H1 (cell line): ENCODE measurements around the gene SIGLEC12. TPM values are rescaled to one million over a fixed set of nuclear protein-coding genes. Genes with fewer than 3 reads are reported as not detected.

Source experiments
- CTCF ChIA-PET: fragments of 300-600 bp; sonication (Branson Sonifier 250); formaldehyde crosslinking; loops from one replicate; lab custom pipeline; 2021; ENCODE audit not compliant: partially characterized antibody; lab: Charles Lee
- POLR2A ChIA-PET: fragments of 300-600 bp; sonication (Branson Sonifier 250); formaldehyde crosslinking; loops from one replicate; lab custom pipeline; 2021; ENCODE audit warnings: inconsistent platforms; ENCODE audit not compliant: partially characterized antibody; lab: Charles Lee
- DNase-seq, 2 experiments: peaks; one replicate each; pipeline versions ENCODE4 v3.0.0 to v3.0.0-alpha.2; 2010 to 2022; ENCODE audit warnings: low spot score in 2 of 2, low read depth in 1 of 2, mixed read lengths in 1 of 2
- FAIRE-seq: peaks from 2 replicates; lab custom pipeline; 2011; peaks lifted over from hg19 to GRCh38; lab: Jason Lieb, UNC
- H2AFZ ChIP-seq: 2 replicates; pipeline ENCODE4 v1.8.1; 2012; ENCODE audit warnings: low read length, inconsistent platforms
- H2AK5ac ChIP-seq: 2 replicates; pipeline ENCODE4 v1.6.1; 2013; ENCODE audit warnings: low read depth, low read length
- H2BK120ac ChIP-seq: replicated peaks from 2 replicates; pipeline ENCODE3; 2013; ENCODE audit warnings: low read depth, low read length, inconsistent platforms
- H2BK12ac ChIP-seq: 2 replicates; pipeline ENCODE4 v1.6.1; 2013; ENCODE audit warnings: low read depth, low read length
- H2BK15ac ChIP-seq: 2 replicates; pipeline ENCODE4 v1.6.1; 2013; ENCODE audit warnings: low read length
- H2BK20ac ChIP-seq: 2 replicates; pipeline ENCODE4 v1.6.1; 2013; ENCODE audit warnings: low read length
- H2BK5ac ChIP-seq: 2 replicates; pipeline ENCODE4 v1.6.1; 2013; ENCODE audit warnings: low read depth, low read length
- H3K14ac ChIP-seq: 2 replicates; pipeline ENCODE4 v1.6.1; 2013; ENCODE audit warnings: inconsistent platforms; ENCODE audit not compliant: insufficient read length
- H3K18ac ChIP-seq: 2 replicates; pipeline ENCODE4 v1.6.1; 2013; ENCODE audit warnings: low read length; ENCODE audit errors: extremely low read depth
- H3K23ac ChIP-seq: 2 replicates; pipeline ENCODE4 v1.6.1; 2013; ENCODE audit warnings: inconsistent platforms; ENCODE audit not compliant: insufficient read length
- H3K23me2 ChIP-seq: 2 replicates; pipeline ENCODE4 v1.6.1; 2013; ENCODE audit warnings: low read depth, low read length
- H3K27ac ChIP-seq: 2 replicates; pipeline ENCODE4 v1.6.1; 2011; ENCODE audit warnings: low read depth, low read length, inconsistent platforms
- H3K27me3 ChIP-seq, 4 experiments: replicated peaks in 1 of 4; 1 replicate in 1 of 4; 2 replicates in 3 of 4; pipeline versions ENCODE4 v1.6.1 to v1.8.1; 2011 to 2013; ENCODE audit warnings: low read length in 3 of 4, mild to moderate bottlenecking in 3 of 4, inconsistent platforms in 2 of 4, mixed read lengths in 2 of 4, moderate library complexity in 1 of 4; ENCODE audit not compliant: control insufficient read depth in 3 of 4, insufficient read depth in 3 of 4; ENCODE audit errors: extremely low read depth in 1 of 4
- H3K36me3 ChIP-seq, 4 experiments: 2 replicates each; pipeline versions ENCODE4 v1.6.1 to v1.8.1; 2011 to 2013; ENCODE audit warnings: mild to moderate bottlenecking in 4 of 4, low read length in 3 of 4, moderate library complexity in 2 of 4, control low read depth in 1 of 4, inconsistent platforms in 1 of 4; ENCODE audit not compliant: insufficient read depth in 4 of 4, control insufficient read depth in 2 of 4
- H3K4ac ChIP-seq: replicated peaks from 2 replicates; pipeline ENCODE3; 2013; ENCODE audit warnings: low read length, low read depth, mixed read lengths, inconsistent platforms; ENCODE audit not compliant: insufficient read length
- H3K4me1 ChIP-seq, 4 experiments: replicated peaks in 1 of 4; 1 replicate in 1 of 4; 2 replicates in 3 of 4; pipeline versions ENCODE4 v1.6.1 to v1.8.1; 2011 to 2013; ENCODE audit warnings: low read length in 3 of 4, inconsistent platforms in 2 of 4, mixed read lengths in 1 of 4; ENCODE audit not compliant: insufficient read depth in 4 of 4, control insufficient read depth in 3 of 4
- H3K4me2 ChIP-seq, 2 experiments: 2 replicates each; pipeline versions ENCODE4 v1.6.1 to v1.8.1; 2011 to 2013; ENCODE audit warnings: low read depth in 2 of 2, low read length in 2 of 2, control low read depth in 1 of 2, inconsistent platforms in 1 of 2, mild to moderate bottlenecking in 1 of 2; ENCODE audit not compliant: insufficient read depth in 1 of 2
- H3K4me3 ChIP-seq, 4 experiments: fragments of 200-600, 300-600 bp in 1 of 4; sonication (generic), shearing (Covaris generic), sonication (Bioruptor Twin) in 1 of 4; 2 replicates each; pipeline versions ENCODE4 v1.5.1 to v1.8.1; 2011 to 2016; ENCODE audit warnings: low read length in 4 of 4, low read depth in 3 of 4, control low read depth in 2 of 4, inconsistent platforms in 2 of 4, mild to moderate bottlenecking in 2 of 4, mixed read lengths in 1 of 4, moderate library complexity in 1 of 4; ENCODE audit not compliant: insufficient read depth in 2 of 4; ENCODE audit errors: extremely low read depth in 1 of 4
- H3K56ac ChIP-seq: replicated peaks from 2 replicates; pipeline ENCODE3; 2013; ENCODE audit warnings: low read depth, mild to moderate bottlenecking, mixed read lengths, low read length, inconsistent platforms; ENCODE audit not compliant: insufficient read length
- H3K79me1 ChIP-seq: 2 replicates; pipeline ENCODE4 v1.6.1; 2013; ENCODE audit warnings: low read depth, low read length, control low read depth
- H3K79me2 ChIP-seq, 2 experiments: 2 replicates each; pipeline versions ENCODE4 v1.6.1 to v1.8.1; 2012 to 2013; ENCODE audit warnings: low read length in 2 of 2, mild to moderate bottlenecking in 2 of 2, inconsistent platforms in 1 of 2; ENCODE audit not compliant: insufficient read depth in 2 of 2, control insufficient read depth in 1 of 2
- H3K9ac ChIP-seq, 4 experiments: replicated peaks in 1 of 4; 1 replicate in 1 of 4; 2 replicates in 3 of 4; pipeline versions ENCODE4 v1.6.1 to v1.8.1; 2011 to 2013; ENCODE audit warnings: low read depth in 3 of 4, low read length in 3 of 4, control low read depth in 2 of 4, mild to moderate bottlenecking in 2 of 4, moderate library complexity in 2 of 4, inconsistent platforms in 1 of 4; ENCODE audit errors: extremely low read depth in 1 of 4
- H3K9me3 ChIP-seq, 2 experiments: 2 replicates each; pipeline versions ENCODE4 v1.6.1 to v1.8.1; 2012 to 2013; ENCODE audit warnings: mild to moderate bottlenecking in 2 of 2, moderate library complexity in 2 of 2, control low read depth in 1 of 2, inconsistent platforms in 1 of 2, low read depth in 1 of 2, low read length in 1 of 2, mixed read lengths in 1 of 2; ENCODE audit not compliant: insufficient read depth in 2 of 2
- H4K20me1 ChIP-seq, 2 experiments: replicated peaks in 1 of 2; 2 replicates each; pipeline versions ENCODE3 to v1.8.1; 2011 to 2013; ENCODE audit warnings: inconsistent platforms in 2 of 2, low read length in 2 of 2, mild to moderate bottlenecking in 1 of 2; ENCODE audit not compliant: insufficient read depth in 2 of 2, control insufficient read depth in 1 of 2
- H4K5ac ChIP-seq: 2 replicates; pipeline ENCODE4 v1.6.1; 2013; ENCODE audit warnings: low read length, low read depth, mixed read lengths, inconsistent platforms; ENCODE audit not compliant: insufficient read length
- H4K8ac ChIP-seq: 2 replicates; pipeline ENCODE4 v1.8.0; 2013; ENCODE audit warnings: mild to moderate bottlenecking, moderate library complexity, low read length, inconsistent platforms; ENCODE audit not compliant: insufficient read depth; ENCODE audit errors: extremely low read depth
- H4K91ac ChIP-seq: replicated peaks from 2 replicates; pipeline ENCODE3; 2013; ENCODE audit warnings: low read length, mixed read lengths, inconsistent platforms; ENCODE audit not compliant: insufficient read length
- CEBPB ChIP-seq: IDR thresholded peaks from 2 replicates; pipeline ENCODE4 v1.6.1; 2012; ENCODE audit warnings: low read depth, low read length
- CHD2 ChIP-seq: IDR thresholded peaks from 2 replicates; pipeline ENCODE4 v1.6.1; 2012; ENCODE audit warnings: low read length, improper control_type of control experiment
- EGR1 ChIP-seq: IDR thresholded peaks from 2 replicates; pipeline ENCODE4 v1.6.1; 2011; ENCODE audit warnings: low read depth, low read length, borderline replicate concordance
- EZH2 ChIP-seq: fragments of 200-600 bp; sonication (generic); IDR thresholded peaks from 2 replicates; pipeline ENCODE4 v1.7.1; 2012; ENCODE audit warnings: low read depth, mild to moderate bottlenecking, moderate library complexity, low read length, inconsistent platforms; ENCODE audit not compliant: severe bottlenecking
- HDAC2 ChIP-seq, 2 experiments: fragments of 300-600 bp in 1 of 2; sonication (generic) in 1 of 2; IDR thresholded peaks; 2 replicates each; pipeline ENCODE4 v1.6.1; 2011 to 2012; ENCODE audit warnings: low read depth in 2 of 2, low read length in 2 of 2, mild to moderate bottlenecking in 2 of 2, moderate library complexity in 2 of 2, borderline replicate concordance in 1 of 2, inconsistent platforms in 1 of 2
- HDAC6 ChIP-seq: IDR thresholded peaks from one replicate; pipeline ENCODE4 v1.7.1; 2012; ENCODE audit warnings: low read depth, mild to moderate bottlenecking, inconsistent platforms, low read length, moderate library complexity
- KDM5A ChIP-seq: fragments of 200-600 bp; IDR thresholded peaks from 2 replicates; pipeline ENCODE4 v1.7.1; 2012; ENCODE audit warnings: mild to moderate bottlenecking, low read length, inconsistent platforms, mixed read lengths
- RXRA ChIP-seq: IDR thresholded peaks from 2 replicates; pipeline ENCODE4 v1.6.1; 2011; ENCODE audit warnings: low read depth, mild to moderate bottlenecking, low read length, moderate library complexity; ENCODE audit not compliant: insufficient read depth
- SUZ12 ChIP-seq: fragments of 200-600 bp; sonication (generic); IDR thresholded peaks from 2 replicates; pipeline ENCODE4 v1.6.1; 2012; ENCODE audit warnings: mild to moderate bottlenecking, inconsistent platforms, low read length, moderate library complexity, mixed read lengths
- TAF1 ChIP-seq: IDR thresholded peaks from 2 replicates; pipeline ENCODE4 v1.6.1; 2011; ENCODE audit warnings: mild to moderate bottlenecking, low read depth, low read length
- TBP ChIP-seq: IDR thresholded peaks from 2 replicates; pipeline ENCODE4 v1.6.1; 2011; ENCODE audit warnings: low read depth, low read length, improper control_type of control experiment
- YY1 ChIP-seq: IDR thresholded peaks from 2 replicates; pipeline ENCODE4 v1.6.1; 2011; ENCODE audit warnings: low read depth, mild to moderate bottlenecking, low read length
- ZNF274 ChIP-seq: IDR thresholded peaks from 2 replicates; pipeline ENCODE4 v1.7.0; 2012; ENCODE audit warnings: low read length, borderline replicate concordance; ENCODE audit errors: extremely low read depth
- WGBS, 2 experiments: shearing (Covaris generic) in 1 of 2; methylation state at CpG; one replicate each; pipeline versions ENCODE4 v1.1.6 to v1.1.7; 2013 to 2015; ENCODE audit warnings: low lambda C conversion rate in 2 of 2, mixed read lengths in 2 of 2, inconsistent platforms in 1 of 2, low coverage in 1 of 2, missing lambda C conversion rate in 1 of 2; ENCODE audit not compliant: insufficient replicate concordance in 2 of 2, insufficient coverage in 1 of 2, insufficient read length in 1 of 2; ENCODE audit errors: extremely low coverage in 1 of 2, missing lambda C conversion rate in 1 of 2; 5-methylcytosine and 5-hydroxymethylcytosine counted together
- polyA plus RNA-seq, 7 experiments: library from polyadenylated mRNA; depleted of rRNA in 3 of 7; stranded (reverse) in 5 of 7; unstranded in 2 of 7; fragments of >200 nt in 5 of 7; fragments of 200-250 nt in 2 of 7; gene quantifications; 1 replicate in 5 of 7; 2 replicates in 1 of 7; 4 replicates in 1 of 7; pipeline versions ENCODE4 v1.2.1 to v1.2.3, GENCODE V29; 2011 to 2013; ENCODE audit warnings: missing spikeins in 2 of 7, mixed read lengths in 2 of 7
- total RNA-seq: library from RNA; stranded (reverse); fragmentation: NEBNext Ultra II Directional; extraction: Animal tissue kit (Norgen Biotek cat#: 25700); gene quantifications from 2 replicates; pipeline ENCODE4 v1.2.1, GENCODE V29; 2021
- TF ChIP-seq, protein P1 (sequence below): IDR thresholded peaks from 2 replicates; pipeline ENCODE4 v1.6.1; 2012; ENCODE audit warnings: inconsistent platforms

The SIGLEC12 gene
- total and polyA plus RNA-seq, 2 of the 8 experiments (the other 6 are each of a cell fraction or from before 2014, with no cell fraction given): not detected

DNA sequence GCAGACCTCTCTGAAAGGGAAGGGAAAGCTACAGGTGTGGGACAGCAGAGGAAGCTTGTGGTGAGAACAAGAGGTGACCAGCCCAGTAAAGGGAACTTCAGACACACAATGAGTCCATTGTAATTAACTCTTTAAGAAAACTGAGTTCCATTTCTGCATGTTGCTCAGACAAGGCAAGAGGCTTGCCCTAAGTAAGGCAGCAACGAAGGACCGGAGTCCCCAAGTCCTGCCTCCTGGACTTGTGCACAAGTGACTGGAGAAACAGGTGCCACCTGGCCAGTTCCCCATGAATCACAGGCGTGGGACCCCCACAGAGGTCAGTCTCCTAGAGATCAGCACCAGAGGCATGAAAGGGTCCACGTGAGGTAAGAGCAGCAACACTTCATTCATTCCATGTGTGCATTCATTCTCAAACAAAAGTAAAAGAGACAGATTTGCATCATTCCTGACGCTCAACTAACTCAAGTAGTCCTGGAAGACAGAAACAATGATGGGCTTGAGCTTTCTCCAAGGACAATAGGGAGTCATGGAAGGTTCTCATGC lies 44.6 kb upstream of the SIGLEC12 start:
- no peak overlapping the region for H3K56ac ChIP-seq
- H4K5ac ChIP-seq: no peak overlapping the region
- H3K9ac ChIP-seq: no peak overlapping the region
- no peak overlapping the region for H4K91ac ChIP-seq
- CTCF ChIA-PET: interaction anchor here (0.6 to 1.4 kb wide), 2 partner anchors 10 to 107 kb away, joined by 3 read pairs; no protein-coding TSS in a partner anchor
- H3K9me3 ChIP-seq: peaks cover 52 to 76% of the 10 kb centered on the region in 2 experiments
- H3K79me2 ChIP-seq: no peaks in the 10 kb centered on the region
- H3K18ac ChIP-seq: no peak overlapping the region
- POLR2A ChIA-PET: no interaction called here
- H3K14ac ChIP-seq: no peak overlapping the region
- no peaks in the 10 kb centered on the region for H4K20me1 ChIP-seq
- H3K4ac ChIP-seq: no peak overlapping the region
- WGBS, 2 experiments: 69% methylated on average over 5 of the region's 5 CpGs; no CpG with 5 or more reads in 1 of the 2 experiments
- no peak overlapping the region for H2AFZ ChIP-seq
- DNase-seq: no peak
- no peak overlapping the region for H2BK12ac ChIP-seq
- H3K4me3 ChIP-seq: no peak overlapping the region
- no peak overlapping the region for H2BK20ac ChIP-seq
- H2BK5ac ChIP-seq: no peak overlapping the region
- no peak overlapping the region for H3K27ac ChIP-seq
- H3K23ac ChIP-seq: no peak overlapping the region
- H3K4me1 ChIP-seq: no peaks in the 10 kb centered on the region
- H2BK15ac ChIP-seq: no peak overlapping the region
- H3K23me2 ChIP-seq: no peaks in the 10 kb centered on the region
- no peaks in the 10 kb centered on the region for H3K79me1 ChIP-seq
- H3K36me3 ChIP-seq: no peaks in the 10 kb centered on the region
- no peaks in the 10 kb centered on the region for H3K27me3 ChIP-seq
- H2AK5ac ChIP-seq: no peak overlapping the region
- no peak overlapping the region for H4K8ac ChIP-seq
- no peak for FAIRE-seq
- no peak overlapping the region for H3K4me2 ChIP-seq
- H2BK120ac ChIP-seq: no peak overlapping the region
- TF ChIP-seq ZNF274 (no peak), RXRA (no peak), CEBPB (no peak), HDAC2 (IDR thresholded peaks at IDR 0.05; ENCODE audit: borderline replicate concordance in 1 of 2, low read depth in 2 of 2, low read length in 2 of 2) (no peak), EGR1 (no peak), KDM5A (no peak), SUZ12 (no peak), EZH2 (no peak), TAF1 (no peak), TBP (no peak), CHD2 (no peak), HDAC6 (no peak), YY1 (no peak)
- TF ChIP-seq, protein P1, sequence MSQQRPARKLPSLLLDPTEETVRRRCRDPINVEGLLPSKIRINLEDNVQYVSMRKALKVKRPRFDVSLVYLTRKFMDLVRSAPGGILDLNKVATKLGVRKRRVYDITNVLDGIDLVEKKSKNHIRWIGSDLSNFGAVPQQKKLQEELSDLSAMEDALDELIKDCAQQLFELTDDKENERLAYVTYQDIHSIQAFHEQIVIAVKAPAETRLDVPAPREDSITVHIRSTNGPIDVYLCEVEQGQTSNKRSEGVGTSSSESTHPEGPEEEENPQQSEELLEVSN: no peak
